Endothelial cell of umbilical vein (primary cell): ENCODE measurements around the gene EIF2B5. TPM values are rescaled to one million over a fixed set of nuclear protein-coding genes. Genes with fewer than 3 reads are reported as not detected.

Experiments used
- Bru-seq: library from RNA; stranded (reverse); fragments of 400-500 nt; gene quantifications from one replicate; lab custom pipeline; 2021; lab: Mats Ljungman, UMichigan
- BruChase-seq, 2 experiments: library from RNA; stranded (reverse); fragments of 400-500 nt; gene quantifications; one replicate each; lab custom pipeline; 2021; lab: Mats Ljungman, UMichigan
- BruUV-seq: library from RNA; stranded (reverse); fragments of 400-500 nt; replicated peaks from 2 replicates; lab custom pipeline; 2021; lab: Mats Ljungman, UMichigan
- CTCF ChIA-PET: fragments of 300-600, 350-600 bp; sonication (Branson Sonifier 250); formaldehyde crosslinking; loops from one replicate; lab custom pipeline; 2021; ENCODE audit warnings: antibody characterized with exemption, inconsistent platforms; lab: Charles Lee
- POLR2A ChIA-PET: fragments of 300-600, 350-600 bp; sonication (Branson Sonifier 250); formaldehyde crosslinking; loops from one replicate; lab custom pipeline; 2021; ENCODE audit warnings: antibody characterized with exemption, inconsistent platforms; lab: Charles Lee
- DNase-seq: peaks from one replicate; pipeline ENCODE4 v3.0.0-alpha.2; 2011; ENCODE audit warnings: low read depth, low spot score
- FAIRE-seq: peaks from 2 replicates; lab custom pipeline; 2011; peaks lifted over from hg19 to GRCh38; lab: Jason Lieb, UNC
- H2AFZ ChIP-seq: 2 replicates; pipeline ENCODE4 v1.6.0; 2012; ENCODE audit warnings: low read depth, low read length, control low read depth, inconsistent platforms
- H3K27ac ChIP-seq: 2 replicates; pipeline ENCODE4 v1.5.1; 2011; ENCODE audit warnings: low read depth, mild to moderate bottlenecking, control low read depth, low read length, moderate library complexity; ENCODE audit not compliant: insufficient read depth
- H3K27me3 ChIP-seq, 2 experiments: 2 replicates each; pipeline versions ENCODE4 v1.6.0 to v1.6.1; 2011; ENCODE audit warnings: low read length in 2 of 2, mixed read lengths in 1 of 2; ENCODE audit not compliant: control insufficient read depth in 2 of 2, insufficient read depth in 2 of 2
- H3K36me3 ChIP-seq, 2 experiments: 2 replicates in 1 of 2; 3 replicates in 1 of 2; pipeline ENCODE4 v1.5.1; 2011; ENCODE audit warnings: low read length in 2 of 2, mild to moderate bottlenecking in 1 of 2, moderate library complexity in 1 of 2; ENCODE audit not compliant: control insufficient read depth in 2 of 2, insufficient read depth in 2 of 2; ENCODE audit errors: extremely low read depth in 1 of 2
- H3K4me1 ChIP-seq: 3 replicates; pipeline ENCODE4 v1.5.1; 2011; ENCODE audit warnings: mild to moderate bottlenecking, low read length; ENCODE audit not compliant: control insufficient read depth, insufficient read depth; ENCODE audit errors: extremely low read depth
- H3K4me2 ChIP-seq: 2 replicates; pipeline ENCODE4 v1.6.1; 2011; ENCODE audit warnings: low read length, control low read depth, mixed read lengths; ENCODE audit not compliant: insufficient read depth
- H3K4me3 ChIP-seq, 3 experiments: fragments of 200-600 bp in 1 of 3; sonication (generic), shearing (Covaris generic) in 1 of 3; replicated peaks in 1 of 3; 2 replicates each; pipeline ENCODE4 v1.5.1; 2011 to 2016; ENCODE audit warnings: control low read depth in 3 of 3, low read length in 3 of 3, mild to moderate bottlenecking in 2 of 3, inconsistent platforms in 1 of 3, low read depth in 1 of 3, moderate library complexity in 1 of 3; ENCODE audit not compliant: insufficient read depth in 1 of 3
- H3K79me2 ChIP-seq: 2 replicates; pipeline ENCODE4 v1.6.0; 2012; ENCODE audit warnings: low read length, inconsistent platforms; ENCODE audit not compliant: control insufficient read depth, insufficient read depth
- H3K9ac ChIP-seq: replicated peaks from 2 replicates; pipeline ENCODE3; 2011; ENCODE audit warnings: low read length, control low read depth; ENCODE audit not compliant: insufficient read depth; ENCODE audit errors: extremely low read depth
- H3K9me1 ChIP-seq: replicated peaks from 3 replicates; pipeline ENCODE4 v1.6.0; 2011; ENCODE audit warnings: mild to moderate bottlenecking, low read length; ENCODE audit not compliant: control insufficient read depth, insufficient read depth; ENCODE audit errors: extremely low read depth
- H3K9me3 ChIP-seq: replicated peaks from 2 replicates; pipeline ENCODE4 v1.5.1; 2012; ENCODE audit warnings: low read length, inconsistent platforms; ENCODE audit not compliant: control insufficient read depth, insufficient read depth
- H4K20me1 ChIP-seq: replicated peaks from 2 replicates; pipeline ENCODE3; 2011; ENCODE audit warnings: mild to moderate bottlenecking, low read length; ENCODE audit not compliant: control insufficient read depth, insufficient read depth; ENCODE audit errors: extremely low read depth
- EZH2 ChIP-seq: IDR thresholded peaks from 2 replicates; pipeline ENCODE4 v1.6.1; 2012; ENCODE audit warnings: borderline replicate concordance, low read depth, mild to moderate bottlenecking, moderate library complexity, low read length, inconsistent platforms; ENCODE audit not compliant: severe bottlenecking
- FOS ChIP-seq: IDR thresholded peaks from 2 replicates; pipeline ENCODE4 v1.6.1; 2011; ENCODE audit warnings: mild to moderate bottlenecking, low read length, moderate library complexity, borderline replicate concordance; ENCODE audit not compliant: insufficient read depth
- GATA2 ChIP-seq: IDR thresholded peaks from 2 replicates; pipeline ENCODE4 v1.7.0; 2011; ENCODE audit warnings: low read depth, mild to moderate bottlenecking, moderate library complexity, mixed read lengths, low read length; ENCODE audit not compliant: insufficient read length, insufficient read depth
- JUN ChIP-seq: IDR thresholded peaks from 2 replicates; pipeline ENCODE4 v1.6.1; 2011; ENCODE audit warnings: borderline replicate concordance, low read depth; ENCODE audit not compliant: insufficient read length, insufficient read depth
- MYC ChIP-seq: IDR thresholded peaks from one replicate; pipeline ENCODE4 v1.6.1; 2011; ENCODE audit warnings: mild to moderate bottlenecking, low read depth, low read length
- POLR2A ChIP-seq: IDR thresholded peaks from 2 replicates; pipeline ENCODE4 v1.6.1; 2012; ENCODE audit warnings: low read depth, mild to moderate bottlenecking, control low read depth, low read length
- POLR2AphosphoS5 ChIP-seq: IDR thresholded peaks from 2 replicates; pipeline ENCODE4 v1.6.1; 2012; ENCODE audit warnings: low read depth, mild to moderate bottlenecking, control low read depth, low read length, moderate library complexity; ENCODE audit not compliant: insufficient read depth
- dilution Hi-C: fragments of 300-500 bp; cut with MboI; formaldehyde crosslinking; loops from one replicate; pipeline ENCODE4 v1.15.0; 2019; ENCODE audit warnings: low sequenced_read_pairs; ENCODE audit not compliant: extremely low pct_ligation_motif_present
- intact Hi-C: fragments of 100-400 bp; cut with micrococcal nuclease; formaldehyde crosslinking; loops from one replicate; pipeline ENCODE4 v1.10.0; 2022
- long read RNA-seq: library from polyadenylated mRNA; stranded (forward); transcript quantifications from one replicate; pipeline ENCODE4 v2.0.0, GENCODE V29; 2021
- polyA minus RNA-seq, 3 experiments: library from RNA; depleted of rRNA, polyadenylated mRNA; stranded (reverse); fragments of >200 nt; gene quantifications; 1 replicate in 1 of 3; 2 replicates in 2 of 3; pipeline ENCODE4 v1.2.3, GENCODE V29; 2011
- polyA plus RNA-seq, 4 experiments: library from polyadenylated mRNA; depleted of rRNA in 3 of 4; stranded (reverse) in 3 of 4; unstranded in 1 of 4; fragments of >200 nt; gene quantifications; 2 replicates each; pipeline versions ENCODE4 v1.2.1 to v1.2.3, GENCODE V29; 2011 to 2012; ENCODE audit warnings: missing spikeins in 1 of 4
- total RNA-seq: library from RNA; stranded (reverse); gene quantifications from 2 replicates; pipeline ENCODE4 v1.2.3, GENCODE V29; 2021
- TF ChIP-seq, protein P1 (sequence below): IDR thresholded peaks from 2 replicates; pipeline ENCODE4 v1.6.1; 2011; ENCODE audit not compliant: insufficient read depth, insufficient read length
- TF ChIP-seq, protein P2 (sequence below), 2 donors: IDR thresholded peaks; 1 replicate in 1 of 2; 2 replicates in 1 of 2; pipeline ENCODE4 v1.5.1; 2011; ENCODE audit warnings: low read length in 2 of 2, mild to moderate bottlenecking in 2 of 2, moderate library complexity in 2 of 2, control low read depth in 1 of 2, inconsistent platforms in 1 of 2, low read depth in 1 of 2; ENCODE audit not compliant: insufficient read depth in 1 of 2; ENCODE audit errors: extremely low read depth in 1 of 2

EIF2B5 gene
- total RNA-seq (38.8 and 44.7 TPM in 2 replicates), polyA plus RNA-seq (35.5 and 42.7 TPM in 2 replicates), polyA minus RNA-seq (42.7 and 48.8 TPM in 2 replicates), Bru-seq, nascent RNA (percentile 80 among the genes with signal in this experiment), BruChase-seq, experiment 1, labeled RNA remaining after a 6-hour chase (percentile 89 among the genes with signal in this experiment), BruChase-seq, experiment 2, labeled RNA remaining after a 2-hour chase (percentile 88 among the genes with signal in this experiment)
- polyA plus RNA-seq (2011; cell fraction: cytosol; rRNA removed), result 36.0 and 37.3 TPM in 2 replicates
- 124 and 139 TPM in 2 replicates for polyA plus RNA-seq (2011; cell fraction: nucleus; rRNA removed)
- 23.2 and 31.6 TPM in 2 replicates for polyA plus RNA-seq (2012)
- 28.1 TPM for polyA minus RNA-seq (2011; cell fraction: cytosol; rRNA and poly(A)+ RNA removed)
- polyA minus RNA-seq (2011; cell fraction: nucleus; rRNA and poly(A)+ RNA removed), result 37.7 and 38.1 TPM in 2 replicates
- long read RNA-seq, transcript EIF2B5-202 (2 exons, 585 nt), result minor isoform, 5 of 142 reads
- long read RNA-seq, transcript EIF2B5-201 (16 exons, 2,656 nt), result major isoform, 110 of 142 reads
- long read RNA-seq, partial matches to known transcripts, result 4 of 142 reads
- long read RNA-seq, other reads (novel, unspliced or antisense), result 21 of 142 reads

DNA sequence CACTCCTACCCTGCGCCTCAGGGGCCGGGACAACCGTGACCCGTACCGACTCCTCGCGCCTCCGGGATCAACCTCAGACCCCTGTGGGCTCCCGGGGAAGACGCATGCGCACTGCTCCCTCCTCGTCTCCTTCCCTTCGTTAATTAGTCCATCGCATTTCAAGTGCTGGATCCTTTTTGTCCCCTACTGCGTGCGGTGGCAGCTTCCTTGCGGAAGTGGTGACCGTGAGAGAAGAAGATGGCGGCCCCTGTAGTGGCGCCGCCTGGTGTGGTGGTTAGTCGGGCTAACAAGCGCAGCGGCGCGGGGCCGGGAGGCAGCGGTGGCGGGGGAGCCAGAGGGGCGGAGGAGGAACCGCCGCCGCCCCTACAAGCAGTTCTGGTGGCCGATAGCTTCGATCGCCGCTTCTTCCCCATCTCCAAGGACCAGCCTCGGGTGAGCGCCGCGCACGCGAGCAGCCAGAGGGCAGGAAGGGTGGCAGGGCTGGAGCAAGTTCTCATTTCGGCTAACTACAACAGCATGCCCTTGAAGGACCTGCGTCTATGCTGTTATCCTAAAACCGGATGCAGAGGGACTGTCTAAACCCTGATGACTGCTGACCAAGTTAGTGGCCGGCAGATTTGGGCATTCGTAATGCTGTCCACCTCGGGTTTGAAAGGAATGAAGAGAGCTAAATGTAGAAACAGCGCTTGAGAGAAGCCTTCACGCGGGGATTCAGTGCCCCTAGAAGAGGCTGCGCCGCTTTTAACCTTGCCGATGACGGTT is at the start of gene EIF2B5:
Gene EIF2B5, plus strand, starts transcription at position 210 of the 762 bp plus-strand sequence. Its CDS starts 28 bp downstream, at position 238.
- intact Hi-C loops, result loop anchor here (1.0 to 2.0 kb wide), 6 partner anchors 20 to 240 kb away; partner anchors contain the start of genes ABCC5, ABCF3 and DVL3

More for the DNA sequence above, at the start of gene EIF2B5:
- H3K36me3 ChIP-seq, result peaks cover 4 to 6% of the 10 kb centered on the region in 2 experiments
- TSS peak; percentile 38 for BruUV-seq
- H3K4me1 ChIP-seq, result peaks cover 27% of the 10 kb centered on the region
- H3K9ac ChIP-seq, result peak within 1 kb of the TSS; percentile 87
- ChIA-PET POLR2A (no interaction called here), CTCF (interaction anchor here (0.9 to 2.9 kb wide), 16 partner anchors 10 to 251 kb away, joined by 3 to 18 read pairs (median 5); partner anchors contain the start of genes DVL3, FAM131A and PARL)
- peak within 1 kb of the TSS; percentile 94 for H3K4me2 ChIP-seq
- no peaks in the 10 kb centered on the region for H3K9me3 ChIP-seq
- no peaks in the 10 kb centered on the region for H3K27me3 ChIP-seq
- H3K9me1 ChIP-seq, result no peaks in the 10 kb centered on the region
- dilution Hi-C loops, result no loop called here
- peak within 1 kb of the TSS; percentile 56 for H3K27ac ChIP-seq
- FAIRE-seq, result peak; percentile 86
- H3K79me2 ChIP-seq, result peaks cover 31% of the 10 kb centered on the region
- peak within 1 kb of the TSS; percentile 67 to 92 (median 90) for H3K4me3 ChIP-seq
- peak; percentile 56 for TF ChIP-seq MYC
- peak; percentile 77 for TF ChIP-seq POLR2A
- no peak for TF ChIP-seq JUN
- TF ChIP-seq EZH2, result no peak
- TF ChIP-seq FOS, result no peak
- no peak for TF ChIP-seq GATA2
- TF ChIP-seq, protein P1, sequence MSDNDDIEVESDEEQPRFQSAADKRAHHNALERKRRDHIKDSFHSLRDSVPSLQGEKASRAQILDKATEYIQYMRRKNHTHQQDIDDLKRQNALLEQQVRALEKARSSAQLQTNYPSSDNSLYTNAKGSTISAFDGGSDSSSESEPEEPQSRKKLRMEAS, result peak; percentile 24
- TF ChIP-seq, protein P2, sequence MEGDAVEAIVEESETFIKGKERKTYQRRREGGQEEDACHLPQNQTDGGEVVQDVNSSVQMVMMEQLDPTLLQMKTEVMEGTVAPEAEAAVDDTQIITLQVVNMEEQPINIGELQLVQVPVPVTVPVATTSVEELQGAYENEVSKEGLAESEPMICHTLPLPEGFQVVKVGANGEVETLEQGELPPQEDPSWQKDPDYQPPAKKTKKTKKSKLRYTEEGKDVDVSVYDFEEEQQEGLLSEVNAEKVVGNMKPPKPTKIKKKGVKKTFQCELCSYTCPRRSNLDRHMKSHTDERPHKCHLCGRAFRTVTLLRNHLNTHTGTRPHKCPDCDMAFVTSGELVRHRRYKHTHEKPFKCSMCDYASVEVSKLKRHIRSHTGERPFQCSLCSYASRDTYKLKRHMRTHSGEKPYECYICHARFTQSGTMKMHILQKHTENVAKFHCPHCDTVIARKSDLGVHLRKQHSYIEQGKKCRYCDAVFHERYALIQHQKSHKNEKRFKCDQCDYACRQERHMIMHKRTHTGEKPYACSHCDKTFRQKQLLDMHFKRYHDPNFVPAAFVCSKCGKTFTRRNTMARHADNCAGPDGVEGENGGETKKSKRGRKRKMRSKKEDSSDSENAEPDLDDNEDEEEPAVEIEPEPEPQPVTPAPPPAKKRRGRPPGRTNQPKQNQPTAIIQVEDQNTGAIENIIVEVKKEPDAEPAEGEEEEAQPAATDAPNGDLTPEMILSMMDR (IDR thresholded peaks at IDR 0.05; ENCODE audit: extremely low read depth in 1 of 2, insufficient read depth in 1 of 2, low read depth in 1 of 2, low read length in 2 of 2), result peak; percentile 26 to 41
- peak; percentile 85 for TF ChIP-seq POLR2AphosphoS5
- H2AFZ ChIP-seq, result peak within 1 kb of the TSS; percentile 49
- DNase-seq, result peak; percentile 96
- H4K20me1 ChIP-seq, result no peaks in the 10 kb centered on the region
